H1 (cell line): ENCODE measurements around the gene PLXDC2. TPM values are rescaled to one million over a fixed set of nuclear protein-coding genes. Genes with fewer than 3 reads are reported as not detected.

Experiments used
- KDM1A ChIP-seq: fragments of 200-600, 300-600 bp; sonication (generic); IDR thresholded peaks from 2 replicates; pipeline ENCODE4 v1.7.1; 2016; ENCODE audit warnings: mild to moderate bottlenecking, low read length, borderline replicate concordance
- polyA plus RNA-seq, 7 experiments: library from polyadenylated mRNA; depleted of rRNA in 3 of 7; stranded (reverse) in 5 of 7; unstranded in 2 of 7; fragments of >200 nt in 5 of 7; fragments of 200-250 nt in 2 of 7; gene quantifications; 1 replicate in 5 of 7; 2 replicates in 1 of 7; 4 replicates in 1 of 7; pipeline versions ENCODE4 v1.2.1 to v1.2.3, GENCODE V29; 2011 to 2013; ENCODE audit warnings: missing spikeins in 2 of 7, mixed read lengths in 2 of 7
- total RNA-seq: library from RNA; stranded (reverse); fragmentation: NEBNext Ultra II Directional; extraction: Animal tissue kit (Norgen Biotek cat#: 25700); gene quantifications from 2 replicates; pipeline ENCODE4 v1.2.1, GENCODE V29; 2021

Gene PLXDC2
- total and polyA plus RNA-seq, 2 of the 8 experiments (the other 6 are each of a cell fraction or from before 2014, with no cell fraction given): 23.0 to 40.5 TPM

GRCh38 chr10:19825700-19826099 is 9.5 kb downstream of the PLXDC2 start (continued):
- no peak for TF ChIP-seq KDM1A
